GM12878 (cell line): ENCODE data around the gene MALT1. TPM values are rescaled to one million over a fixed set of nuclear protein-coding genes. Genes with fewer than 3 reads are reported as not detected.

Experiments used
- BHLHE40 ChIP-seq, 2 experiments: fragments of 450-650 bp in 1 of 2; IDR thresholded peaks; 2 replicates each; pipeline ENCODE4 v1.6.1; 2011 to 2017; ENCODE audit warnings: low read depth in 2 of 2, borderline replicate concordance in 1 of 2, improper control_type of control experiment in 1 of 2, low read length in 1 of 2, mild to moderate bottlenecking in 1 of 2
- BRCA1 ChIP-seq: IDR thresholded peaks from 2 replicates; pipeline ENCODE4 v1.6.1; 2011; ENCODE audit warnings: low read depth, low read length, improper control_type of control experiment
- CEBPZ ChIP-seq: fragments of 150-350 bp; IDR thresholded peaks from 2 replicates; pipeline ENCODE4 v1.6.1; 2016; ENCODE audit warnings: low read depth, low read length
- CHD2 ChIP-seq: IDR thresholded peaks from 2 replicates; pipeline ENCODE4 v1.6.1; 2011; ENCODE audit warnings: low read depth, low read length, improper control_type of control experiment, borderline replicate concordance
- FOXK2 ChIP-seq: fragments of 450-650 bp; IDR thresholded peaks from 2 replicates; pipeline ENCODE4 v1.6.1; 2017; ENCODE audit warnings: mild to moderate bottlenecking, moderate library complexity
- NFIC ChIP-seq: IDR thresholded peaks from 2 replicates; pipeline ENCODE4 v1.6.1; 2012; ENCODE audit warnings: low read depth, mild to moderate bottlenecking, inconsistent platforms, low read length, moderate library complexity
- SMARCA5 ChIP-seq: fragments of 450-650 bp; IDR thresholded peaks from 2 replicates; pipeline ENCODE4 v1.6.1; 2017; ENCODE audit warnings: mild to moderate bottlenecking
- TAF1 ChIP-seq: IDR thresholded peaks from 2 replicates; pipeline ENCODE4 v1.6.1; 2011; ENCODE audit warnings: mild to moderate bottlenecking, low read depth, low read length, borderline replicate concordance
- ZNF384 ChIP-seq: IDR thresholded peaks from 2 replicates; pipeline ENCODE4 v1.6.1; 2012; ENCODE audit warnings: low read depth, mild to moderate bottlenecking, low read length, improper control_type of control experiment, borderline replicate concordance
- polyA plus RNA-seq, 11 experiments: library from polyadenylated mRNA; depleted of rRNA in 4 of 11; unstranded in 6 of 11; stranded (reverse) in 5 of 11; fragments of >200 nt; fragmentation: Nextera tagmentation in 4 of 11; fragmentation: Illumina TruSeq in 1 of 11; extraction: Ambion mirVana in 4 of 11; extraction: Trizol in 1 of 11; gene quantifications; 1 replicate in 1 of 11; 2 replicates in 10 of 11; pipeline versions ENCODE4 v1.2.1 to v1.2.3, GENCODE V29; 2011 to 2016; ENCODE audit warnings: inconsistent platforms in 2 of 11, missing spikeins in 2 of 11, low read depth in 1 of 11
- total RNA-seq, 4 experiments: library from RNA; depleted of rRNA in 3 of 4; stranded (reverse); fragments of >200 nt in 3 of 4; fragmentation: Illumina TruSeq in 1 of 4; extraction: Trizol in 1 of 4; gene quantifications; 2 replicates each; pipeline versions ENCODE4 v1.2.1 to v1.2.3, GENCODE V29; 2013 to 2021
- TF ChIP-seq, protein P1 (sequence below): fragments of 450-650 bp; IDR thresholded peaks from 2 replicates; pipeline ENCODE4 v1.6.1; 2018; ENCODE audit warnings: mild to moderate bottlenecking, low read depth, moderate library complexity; ENCODE audit not compliant: partially characterized antibody
- TF ChIP-seq, protein P2 (sequence below): fragments of 450-650 bp; formaldehyde crosslinking; IDR thresholded peaks from 2 replicates; pipeline ENCODE4 v1.4.0; 2020; ENCODE audit warnings: mild to moderate bottlenecking, moderate library complexity

MALT1 gene
- total and polyA plus RNA-seq, 10 of the 15 experiments (the other 5 are each of a cell fraction or from before 2014, with no cell fraction given) = 17.6 to 126 (median 45.4) TPM

DNA sequence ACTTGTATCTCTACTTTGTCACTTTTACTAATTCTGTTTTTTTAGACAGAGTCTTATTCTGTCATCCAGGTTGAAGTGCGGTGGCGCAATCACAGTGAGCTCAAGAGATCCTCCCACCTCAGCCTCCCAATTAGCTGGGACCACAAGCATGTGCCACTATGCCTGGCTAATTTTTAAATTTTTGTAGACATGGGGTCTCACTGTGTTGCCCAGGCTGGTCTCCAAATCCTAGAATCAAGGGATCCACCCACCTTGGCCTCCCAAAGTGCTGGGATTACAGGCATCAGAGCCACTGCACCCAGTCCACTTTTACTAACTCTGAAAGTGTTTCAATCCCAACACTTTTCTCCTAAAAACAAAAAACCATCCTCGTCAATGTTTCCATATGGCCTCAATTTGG, 94.9 kb downstream of the MALT1 start (continued):
- TF ChIP-seq ZNF384 (no peak), CHD2 (no peak), BRCA1 (no peak), BHLHE40 (IDR thresholded peaks at IDR 0.05; ENCODE audit: borderline replicate concordance in 1 of 2, low read depth in 2 of 2, low read length in 1 of 2) (no peak), SMARCA5 (no peak), TAF1 (no peak), CEBPZ (no peak), FOXK2 (no peak), NFIC (no peak)
- TF ChIP-seq, protein P1, sequence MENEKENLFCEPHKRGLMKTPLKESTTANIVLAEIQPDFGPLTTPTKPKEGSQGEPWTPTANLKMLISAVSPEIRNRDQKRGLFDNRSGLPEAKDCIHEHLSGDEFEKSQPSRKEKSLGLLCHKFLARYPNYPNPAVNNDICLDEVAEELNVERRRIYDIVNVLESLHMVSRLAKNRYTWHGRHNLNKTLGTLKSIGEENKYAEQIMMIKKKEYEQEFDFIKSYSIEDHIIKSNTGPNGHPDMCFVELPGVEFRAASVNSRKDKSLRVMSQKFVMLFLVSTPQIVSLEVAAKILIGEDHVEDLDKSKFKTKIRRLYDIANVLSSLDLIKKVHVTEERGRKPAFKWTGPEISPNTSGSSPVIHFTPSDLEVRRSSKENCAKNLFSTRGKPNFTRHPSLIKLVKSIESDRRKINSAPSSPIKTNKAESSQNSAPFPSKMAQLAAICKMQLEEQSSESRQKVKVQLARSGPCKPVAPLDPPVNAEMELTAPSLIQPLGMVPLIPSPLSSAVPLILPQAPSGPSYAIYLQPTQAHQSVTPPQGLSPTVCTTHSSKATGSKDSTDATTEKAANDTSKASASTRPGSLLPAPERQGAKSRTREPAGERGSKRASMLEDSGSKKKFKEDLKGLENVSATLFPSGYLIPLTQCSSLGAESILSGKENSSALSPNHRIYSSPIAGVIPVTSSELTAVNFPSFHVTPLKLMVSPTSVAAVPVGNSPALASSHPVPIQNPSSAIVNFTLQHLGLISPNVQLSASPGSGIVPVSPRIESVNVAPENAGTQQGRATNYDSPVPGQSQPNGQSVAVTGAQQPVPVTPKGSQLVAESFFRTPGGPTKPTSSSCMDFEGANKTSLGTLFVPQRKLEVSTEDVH = no peak
- TF ChIP-seq, protein P2, sequence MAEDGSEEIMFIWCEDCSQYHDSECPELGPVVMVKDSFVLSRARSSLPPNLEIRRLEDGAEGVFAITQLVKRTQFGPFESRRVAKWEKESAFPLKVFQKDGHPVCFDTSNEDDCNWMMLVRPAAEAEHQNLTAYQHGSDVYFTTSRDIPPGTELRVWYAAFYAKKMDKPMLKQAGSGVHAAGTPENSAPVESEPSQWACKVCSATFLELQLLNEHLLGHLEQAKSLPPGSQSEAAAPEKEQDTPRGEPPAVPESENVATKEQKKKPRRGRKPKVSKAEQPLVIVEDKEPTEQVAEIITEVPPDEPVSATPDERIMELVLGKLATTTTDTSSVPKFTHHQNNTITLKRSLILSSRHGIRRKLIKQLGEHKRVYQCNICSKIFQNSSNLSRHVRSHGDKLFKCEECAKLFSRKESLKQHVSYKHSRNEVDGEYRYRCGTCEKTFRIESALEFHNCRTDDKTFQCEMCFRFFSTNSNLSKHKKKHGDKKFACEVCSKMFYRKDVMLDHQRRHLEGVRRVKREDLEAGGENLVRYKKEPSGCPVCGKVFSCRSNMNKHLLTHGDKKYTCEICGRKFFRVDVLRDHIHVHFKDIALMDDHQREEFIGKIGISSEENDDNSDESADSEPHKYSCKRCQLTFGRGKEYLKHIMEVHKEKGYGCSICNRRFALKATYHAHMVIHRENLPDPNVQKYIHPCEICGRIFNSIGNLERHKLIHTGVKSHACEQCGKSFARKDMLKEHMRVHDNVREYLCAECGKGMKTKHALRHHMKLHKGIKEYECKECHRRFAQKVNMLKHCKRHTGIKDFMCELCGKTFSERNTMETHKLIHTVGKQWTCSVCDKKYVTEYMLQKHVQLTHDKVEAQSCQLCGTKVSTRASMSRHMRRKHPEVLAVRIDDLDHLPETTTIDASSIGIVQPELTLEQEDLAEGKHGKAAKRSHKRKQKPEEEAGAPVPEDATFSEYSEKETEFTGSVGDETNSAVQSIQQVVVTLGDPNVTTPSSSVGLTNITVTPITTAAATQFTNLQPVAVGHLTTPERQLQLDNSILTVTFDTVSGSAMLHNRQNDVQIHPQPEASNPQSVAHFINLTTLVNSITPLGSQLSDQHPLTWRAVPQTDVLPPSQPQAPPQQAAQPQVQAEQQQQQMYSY (CRISPR knock-in tag) = no peak
